DOHH2 (cell line): ENCODE data around the gene SLX4IP.
A peak's percentile ranks its signal among the peaks of the same experiment; 100 is the strongest.

Experiments
- H3F3A ChIP-seq: fragments of 200-600 bp; sonication (generic), shearing (Covaris generic); 2 replicates; pipeline ENCODE4 v1.6.0; 2016; ENCODE audit warnings: antibody characterized with exemption, mild to moderate bottlenecking; ENCODE audit not compliant: control insufficient read depth, insufficient read depth
- H3K27ac ChIP-seq: fragments of 200-600 bp; sonication (generic); 2 replicates; pipeline ENCODE4 v1.5.1; 2014; ENCODE audit warnings: low read depth, mild to moderate bottlenecking, low read length, moderate library complexity
- H3K27me3 ChIP-seq: fragments of 200-600 bp; sonication (generic); 2 replicates; pipeline ENCODE4 v1.6.1; 2014; ENCODE audit warnings: mild to moderate bottlenecking, low read length, mixed read lengths; ENCODE audit not compliant: control insufficient read depth
- H3K36me3 ChIP-seq: fragments of 200-600 bp; sonication (generic); 2 replicates; pipeline ENCODE4 v1.6.1; 2014; ENCODE audit warnings: mild to moderate bottlenecking, low read length, moderate library complexity, mixed read lengths; ENCODE audit not compliant: control insufficient read depth
- H3K4me1 ChIP-seq: fragments of 200-600 bp; sonication (generic); 2 replicates; pipeline ENCODE4 v1.6.1; 2014; ENCODE audit warnings: mild to moderate bottlenecking, low read length, mixed read lengths; ENCODE audit not compliant: control insufficient read depth
- H3K4me2 ChIP-seq: fragments of 200-600 bp; sonication (generic); 2 replicates; pipeline ENCODE4 v1.6.0; 2014; ENCODE audit warnings: mild to moderate bottlenecking, low read length, moderate library complexity
- H3K4me3 ChIP-seq: fragments of 200-600 bp; sonication (generic); 2 replicates; pipeline ENCODE4 v1.5.1; 2014; ENCODE audit warnings: mild to moderate bottlenecking, low read length, mixed read lengths
- H3K79me2 ChIP-seq: fragments of 200-600 bp; sonication (generic); 2 replicates; pipeline ENCODE4 v1.6.1; 2014; ENCODE audit warnings: mild to moderate bottlenecking, low read length, mixed read lengths; ENCODE audit not compliant: control insufficient read depth
- H3K9me2 ChIP-seq: fragments of 200-600 bp; sonication (generic); replicated peaks from 2 replicates; pipeline ENCODE4 v1.6.1; 2014; ENCODE audit warnings: mild to moderate bottlenecking, low read length, mixed read lengths; ENCODE audit not compliant: control insufficient read depth
- H3K9me3 ChIP-seq: fragments of 200-600 bp; sonication (generic); 2 replicates; pipeline ENCODE4 v1.6.1; 2014; ENCODE audit warnings: antibody characterized with exemption, low read length, mixed read lengths; ENCODE audit not compliant: control insufficient read depth, insufficient read depth
- H4K20me1 ChIP-seq: fragments of 200-600 bp; sonication (generic); 2 replicates; pipeline ENCODE4 v1.6.0; 2014; ENCODE audit warnings: low read depth, mild to moderate bottlenecking, antibody characterized with exemption, low read length, moderate library complexity; ENCODE audit not compliant: control insufficient read depth, insufficient read depth
- EZH2phosphoT487 ChIP-seq: fragments of 200-600 bp; sonication (generic); IDR thresholded peaks from 2 replicates; pipeline ENCODE4 v1.6.1; 2017; ENCODE audit warnings: borderline replicate concordance, mild to moderate bottlenecking, antibody characterized with exemption, low read length, moderate library complexity, mixed read lengths
- TF ChIP-seq, protein P1 (sequence below): fragments of 200-600 bp; sonication (generic); IDR thresholded peaks from one replicate; pipeline ENCODE4 v1.5.1; 2014; ENCODE audit warnings: antibody characterized with exemption, mild to moderate bottlenecking, low read depth, low read length; ENCODE audit not compliant: poor library complexity, severe bottlenecking

The SLX4IP gene

GRCh38 chr20:10674684-10675449 lies 239.8 kb downstream of the SLX4IP start:
- no peaks in the 10 kb centered on the region for H3K36me3 ChIP-seq
- H3K79me2 ChIP-seq, result no peaks in the 10 kb centered on the region
- no peaks in the 10 kb centered on the region for H3K9me2 ChIP-seq
- peak overlapping the region; percentile 67 for H3K4me2 ChIP-seq
- H4K20me1 ChIP-seq, result no peaks in the 10 kb centered on the region; the same call in 1 of the 2 replicates
- H3K9me3 ChIP-seq, result no peaks in the 10 kb centered on the region
- H3K4me3 ChIP-seq, result peak overlapping the region; percentile 74
- H3K27ac ChIP-seq, result no peak overlapping the region
- no peak for TF ChIP-seq EZH2phosphoT487
- TF ChIP-seq, protein P1, sequence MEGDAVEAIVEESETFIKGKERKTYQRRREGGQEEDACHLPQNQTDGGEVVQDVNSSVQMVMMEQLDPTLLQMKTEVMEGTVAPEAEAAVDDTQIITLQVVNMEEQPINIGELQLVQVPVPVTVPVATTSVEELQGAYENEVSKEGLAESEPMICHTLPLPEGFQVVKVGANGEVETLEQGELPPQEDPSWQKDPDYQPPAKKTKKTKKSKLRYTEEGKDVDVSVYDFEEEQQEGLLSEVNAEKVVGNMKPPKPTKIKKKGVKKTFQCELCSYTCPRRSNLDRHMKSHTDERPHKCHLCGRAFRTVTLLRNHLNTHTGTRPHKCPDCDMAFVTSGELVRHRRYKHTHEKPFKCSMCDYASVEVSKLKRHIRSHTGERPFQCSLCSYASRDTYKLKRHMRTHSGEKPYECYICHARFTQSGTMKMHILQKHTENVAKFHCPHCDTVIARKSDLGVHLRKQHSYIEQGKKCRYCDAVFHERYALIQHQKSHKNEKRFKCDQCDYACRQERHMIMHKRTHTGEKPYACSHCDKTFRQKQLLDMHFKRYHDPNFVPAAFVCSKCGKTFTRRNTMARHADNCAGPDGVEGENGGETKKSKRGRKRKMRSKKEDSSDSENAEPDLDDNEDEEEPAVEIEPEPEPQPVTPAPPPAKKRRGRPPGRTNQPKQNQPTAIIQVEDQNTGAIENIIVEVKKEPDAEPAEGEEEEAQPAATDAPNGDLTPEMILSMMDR, result peak; percentile 54
- H3F3A ChIP-seq, result 0 out of 2 replicates have a peak, but pooled peaks cover 3% of the 10 kb centered on the region
- peaks cover 51% of the 10 kb centered on the region for H3K27me3 ChIP-seq
- peaks cover 40% of the 10 kb centered on the region for H3K4me1 ChIP-seq

- Histone ChIP-seq H3K79me2 (no peaks in the 10 kb centered on the region), H3K4me1 (peaks cover 34% of the 10 kb centered on the region), H4K20me1 (no peaks in the 10 kb centered on the region; the same call in 1 of the 2 replicates), H3F3A (0 out of 2 replicates have a peak, but pooled peaks cover 3% of the 10 kb centered on the region), H3K9me2 (no peaks in the 10 kb centered on the region), H3K27me3 (peaks cover 45% of the 10 kb centered on the region), H3K9me3 (no peaks in the 10 kb centered on the region), H3K27ac (no peak overlapping the region), H3K4me3 (no peak overlapping the region), H3K36me3 (no peaks in the 10 kb centered on the region), H3K4me2 (no peak overlapping the region)
- TF ChIP-seq, protein P1, result no peak
- no peak for TF ChIP-seq EZH2phosphoT487
Observed at GRCh38 chr20:10675450-10675848, 240.3 kb downstream of the SLX4IP start.

- Histone ChIP-seq H3K9me3 (no peaks in the 10 kb centered on the region), H3K4me2 (no peak overlapping the region), H3F3A (no peaks in the 10 kb centered on the region), H3K4me3 (no peak overlapping the region), H3K36me3 (no peaks in the 10 kb centered on the region), H3K27me3 (peaks cover 37% of the 10 kb centered on the region), H3K79me2 (no peaks in the 10 kb centered on the region), H3K4me1 (peaks cover 23% of the 10 kb centered on the region), H3K27ac (no peak overlapping the region), H4K20me1 (no peaks in the 10 kb centered on the region; the same call in 1 of the 2 replicates), H3K9me2 (no peaks in the 10 kb centered on the region)
- TF ChIP-seq, protein P1, result no peak
- no peak for TF ChIP-seq EZH2phosphoT487
Observed at GRCh38 chr20:10676518-10676917, 241.4 kb downstream of the SLX4IP start.
